Heart left ventricle (tissue), 16 donors: Measurements from ENCODE around the gene DCAF11. TPM values are rescaled to one million over a fixed set of nuclear protein-coding genes. Genes with fewer than 3 reads are reported as not detected.

ENCODE experiments used
- ATAC-seq, 4 donors: fragments of 200-7000 bp; cut with Tn5 transposase; one replicate each; pipeline ENCODE4 v1.9.1; 2020 to 2022; ENCODE audit warnings: moderate library complexity in 4 of 4, mild to moderate bottlenecking in 3 of 4, moderate number of reproducible peaks in 1 of 4
- DNase-seq, 5 donors: peaks; one replicate each; pipeline ENCODE4 v3.0.0-alpha.2; 2020
- H3K27ac ChIP-seq, 12 donors: fragments of 200-600 bp; sonication (generic) in 4 of 12; one replicate each; pipeline versions ENCODE4 v1.5.0 to v1.8.0; 2016 to 2022; ENCODE audit warnings: mild to moderate bottlenecking in 2 of 12
- H3K27me3 ChIP-seq, 9 donors: fragments of 200-600 bp; sonication (generic) in 2 of 9; one replicate each; pipeline versions ENCODE4 v1.5.1 to v1.8.0; 2016 to 2022; ENCODE audit warnings: mild to moderate bottlenecking in 3 of 9
- H3K36me3 ChIP-seq, 9 donors: fragments of 200-600 bp; sonication (generic) in 2 of 9; one replicate each; pipeline versions ENCODE4 v1.5.0 to v1.8.0; 2018 to 2022; ENCODE audit warnings: mild to moderate bottlenecking in 2 of 9
- H3K4me1 ChIP-seq, 12 donors: fragments of 200-600 bp; sonication (generic) in 4 of 12; one replicate each; pipeline versions ENCODE4 v1.5.0 to v1.8.0; 2016 to 2022; ENCODE audit warnings: mild to moderate bottlenecking in 3 of 12
- H3K4me3 ChIP-seq, 12 donors: fragments of 200-600 bp; sonication (generic) in 4 of 12; one replicate each; pipeline versions ENCODE4 v1.5.0 to v1.8.0; 2017 to 2022; ENCODE audit warnings: mild to moderate bottlenecking in 9 of 12, moderate library complexity in 4 of 12
- H3K9me3 ChIP-seq, 12 donors: fragments of 200-600 bp; sonication (generic) in 4 of 12; one replicate each; pipeline versions ENCODE4 v1.5.0 to v1.8.0; 2016 to 2022; ENCODE audit warnings: mild to moderate bottlenecking in 1 of 12
- POLR2A ChIP-seq, 2 donors: fragments of 450-650 bp; IDR thresholded peaks; one replicate each; pipeline ENCODE4 v1.6.1; 2017; ENCODE audit warnings: antibody characterized with exemption in 2 of 2, mild to moderate bottlenecking in 2 of 2, moderate library complexity in 2 of 2
- WGBS, 4 donors: extraction: QIAGEN DNeasy Blood & Tissue Kit in 2 of 4; methylation state at CpG; one replicate each; pipeline versions ENCODE4 v1.1.5 to v1.1.7; 2013 to 2018; 5-methylcytosine and 5-hydroxymethylcytosine counted together
- intact Hi-C, 10 donors: fragments of 100-400 bp; cut with DNase I; formaldehyde crosslinking; loops; one replicate each; pipeline versions ENCODE4 v1.11.1 to v1.14.2; 2022
- polyA plus RNA-seq, 2 donors: library from polyadenylated mRNA; stranded (reverse); fragments of 200-250 nt; gene quantifications; one replicate each; pipeline ENCODE4 v1.2.3, GENCODE V29; 2013
- total RNA-seq, 9 donors: library from RNA; depleted of rRNA in 2 of 9; stranded (reverse); fragments of >200 nt in 2 of 9; fragmentation: NEBNext Ultra II Directional in 3 of 9; extraction: Animal tissue kit (Norgen Biotek cat#: 25700) in 3 of 9; gene quantifications; one replicate each; pipeline versions ENCODE4 v1.1.0 to v1.2.4, GENCODE V29; 2016 to 2023
- TF ChIP-seq, protein P1 (sequence below), 12 donors: fragments of 200-600 bp; sonication (generic) in 4 of 12; IDR thresholded peaks; one replicate each; pipeline versions ENCODE4 v1.5.0 to v1.8.0; 2018 to 2022; ENCODE audit warnings: antibody characterized with exemption in 12 of 12, mild to moderate bottlenecking in 5 of 12
- donor health status: ischemic (EF 13 %, LVEDD 7.1; RV severe dilation, severe dysfunction).
- donor health status: healthy with polysubstance abuse.
- donor health status: DM: no; HTN: yes; CAD: no.
- donor health status: DM: no; HTN: no; CAD: no.
- donor health status: ischemic (EF 25% LVEDD 6.9; RV normal size, moderate dysfunction).
- donor health status: ischemic (EF 25% LVEDD 5.7; RV mildly dilated, moderate dysfunction).
- donor health status: healthy.
- donor health status: DM: yes; HTN: yes; CAD: no.
- donor health status: ischemic (EF 35%, LVEDD 5.7; RV mildly dilated, moderate dysfunction).
- donor health status: nonischemic (EF 11% LVEDD 7.7; RV severe dilation, severe dysfunction).
- donor health status: DM: yes; HTN: yes; CAD: no.
- donor health status: PGD.
- donor health status: ischemic (EF 29% LVEDD 5.4; RV normal size, mild dysfunction).
- donor health status: nonischemic (EF 23%, LVEDD 6.1; RV moderate dilation, normal function).

The DCAF11 gene
- total and polyA plus RNA-seq, 11 donors: 25.3 to 117 (median 75.0) TPM

DNA sequence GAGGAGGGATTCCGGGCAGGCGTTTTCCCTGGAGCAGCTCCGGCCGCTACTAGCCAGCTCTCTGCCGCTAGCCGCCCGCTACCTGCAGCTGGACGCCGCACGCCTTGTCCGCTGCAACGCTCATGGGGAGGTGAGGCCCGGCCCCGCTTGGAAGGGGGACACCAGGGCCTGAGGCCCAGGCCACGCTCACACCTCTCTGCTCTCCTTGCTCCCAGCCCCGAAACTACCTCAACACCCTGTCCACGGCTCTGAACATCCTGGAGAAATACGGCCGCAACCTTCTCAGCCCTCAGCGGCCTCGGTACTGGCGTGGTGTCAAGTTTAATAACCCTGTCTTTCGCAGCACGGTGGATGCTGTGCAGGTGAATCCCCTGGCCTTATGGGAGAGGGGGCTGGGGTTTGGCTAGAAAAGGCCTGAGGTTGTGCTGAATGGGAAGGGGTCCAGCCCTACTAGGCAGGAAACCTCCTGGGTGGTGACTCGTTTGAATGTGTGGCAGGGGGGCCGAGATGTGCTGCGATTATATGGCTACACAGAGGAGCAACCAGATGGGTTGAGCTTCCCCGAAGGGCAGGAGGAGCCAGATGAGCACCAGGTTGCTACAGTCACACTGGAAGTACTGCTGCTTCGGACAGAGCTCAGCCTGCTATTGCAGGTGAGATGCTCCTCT lies 33.3 kb downstream of the DCAF11 start:
- H3K36me3 ChIP-seq: peaks cover 0 to 66% (median 53%) of the 10 kb centered on the region in 9 donors
- intact Hi-C loops: loop anchor here in 2 of 10 donors (1.0 to 5.0 kb wide), 2 partner anchors 13 to 36 kb away; partner anchors contain the start of genes DCAF11 (in 1 of the 2), IRF9 (in 1 of the 2) and NRL (in 1 of the 2)
- peaks cover 6 to 45% (median 22%) of the 10 kb centered on the region in 12 donors for H3K4me1 ChIP-seq

DNA sequence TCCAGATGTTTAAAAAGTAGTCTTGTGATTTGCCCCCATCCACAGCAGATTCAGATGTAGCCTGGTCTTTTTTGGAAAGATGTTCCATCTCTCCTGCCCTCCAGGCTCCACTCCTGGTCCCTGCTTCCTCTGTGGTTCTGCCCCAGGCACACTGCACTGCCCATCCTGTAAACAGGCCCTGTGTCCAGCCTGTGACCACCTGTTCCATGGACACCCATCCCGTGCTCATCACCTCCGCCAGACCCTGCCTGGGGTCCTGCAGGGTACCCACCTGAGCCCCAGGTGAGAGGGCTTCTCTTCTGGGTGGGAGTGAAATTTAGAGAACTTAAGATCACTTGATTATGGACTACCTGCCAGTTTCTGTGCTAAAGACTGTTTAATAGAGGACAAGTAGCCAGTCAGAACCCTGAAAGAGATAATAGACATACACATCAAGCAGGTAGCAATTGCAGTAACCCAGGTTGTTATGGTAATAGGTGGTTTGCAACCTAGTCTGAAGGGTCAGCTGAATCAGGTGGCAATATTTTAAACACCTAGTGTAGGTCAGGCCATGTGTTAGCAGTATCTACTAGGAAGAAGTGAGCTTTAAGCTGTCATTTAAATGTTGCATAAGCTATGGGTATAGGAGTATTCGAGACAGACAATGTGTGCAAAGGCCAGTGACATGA lies 34.9 kb downstream of the DCAF11 start:
- DNase-seq: no peak
- Histone ChIP-seq H3K4me1 (peaks cover 6 to 35% (median 22%) of the 10 kb centered on the region in 12 donors), H3K27ac (no peak overlapping the region), H3K36me3 (peaks cover 0 to 65% (median 56%) of the 10 kb centered on the region in 9 donors), H3K9me3 (no peaks in the 10 kb centered on the region), H3K4me3 (no peak overlapping the region), H3K27me3 (no peaks in the 10 kb centered on the region)
- intact Hi-C loops: loop anchor here in 1 of 10 donors (5.0 kb wide), 1 partner anchor 37 kb away; the partner anchor contains the start of genes DCAF11 and NRL
- no peak for TF ChIP-seq POLR2A (IDR thresholded peaks at IDR 0.05)
- TF ChIP-seq, protein P1, sequence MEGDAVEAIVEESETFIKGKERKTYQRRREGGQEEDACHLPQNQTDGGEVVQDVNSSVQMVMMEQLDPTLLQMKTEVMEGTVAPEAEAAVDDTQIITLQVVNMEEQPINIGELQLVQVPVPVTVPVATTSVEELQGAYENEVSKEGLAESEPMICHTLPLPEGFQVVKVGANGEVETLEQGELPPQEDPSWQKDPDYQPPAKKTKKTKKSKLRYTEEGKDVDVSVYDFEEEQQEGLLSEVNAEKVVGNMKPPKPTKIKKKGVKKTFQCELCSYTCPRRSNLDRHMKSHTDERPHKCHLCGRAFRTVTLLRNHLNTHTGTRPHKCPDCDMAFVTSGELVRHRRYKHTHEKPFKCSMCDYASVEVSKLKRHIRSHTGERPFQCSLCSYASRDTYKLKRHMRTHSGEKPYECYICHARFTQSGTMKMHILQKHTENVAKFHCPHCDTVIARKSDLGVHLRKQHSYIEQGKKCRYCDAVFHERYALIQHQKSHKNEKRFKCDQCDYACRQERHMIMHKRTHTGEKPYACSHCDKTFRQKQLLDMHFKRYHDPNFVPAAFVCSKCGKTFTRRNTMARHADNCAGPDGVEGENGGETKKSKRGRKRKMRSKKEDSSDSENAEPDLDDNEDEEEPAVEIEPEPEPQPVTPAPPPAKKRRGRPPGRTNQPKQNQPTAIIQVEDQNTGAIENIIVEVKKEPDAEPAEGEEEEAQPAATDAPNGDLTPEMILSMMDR (IDR thresholded peaks at IDR 0.05): no peak
- no peak for ATAC-seq
- WGBS, 4 donors: 90 to 95% (median 94%) methylated on average over 3 of the region's 3 CpGs

More for the DNA sequence above, 33.3 kb downstream of the DCAF11 start:
- H3K27me3 ChIP-seq: no peaks in the 10 kb centered on the region
- WGBS, 4 donors: 5 to 11% (median 6%) methylated on average over 19 to 29 of the region's 29 CpGs
- peak in 1 of 4 donors; percentile 0 for ATAC-seq
- H3K9me3 ChIP-seq: no peaks in the 10 kb centered on the region
- no peak for TF ChIP-seq POLR2A (IDR thresholded peaks at IDR 0.05)
- TF ChIP-seq, protein P1 (IDR thresholded peaks at IDR 0.05): no peak
- no peak for DNase-seq
- H3K4me3 ChIP-seq: peak overlapping the region; percentile 57 to 94 (median 84)
- peak overlapping the region; percentile 39 to 97 (median 94) for H3K27ac ChIP-seq

DNA sequence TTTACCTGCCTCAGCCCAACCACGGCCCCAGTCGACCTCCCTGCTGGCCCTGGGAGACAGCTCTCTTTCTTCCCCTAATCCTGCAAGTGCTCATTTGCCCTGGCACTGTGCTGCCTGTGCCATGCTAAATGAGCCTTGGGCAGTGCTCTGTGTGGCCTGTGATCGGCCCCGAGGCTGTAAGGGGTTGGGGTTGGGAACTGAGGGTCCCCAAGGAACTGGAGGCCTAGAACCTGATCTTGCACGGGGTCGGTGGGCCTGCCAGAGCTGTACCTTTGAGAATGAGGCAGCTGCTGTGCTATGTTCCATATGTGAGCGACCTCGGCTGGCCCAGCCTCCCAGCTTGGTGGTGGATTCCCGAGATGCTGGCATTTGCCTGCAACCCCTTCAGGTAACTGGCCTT lies 35.5 kb downstream of the DCAF11 start:
- TF ChIP-seq, protein P1 (IDR thresholded peaks at IDR 0.05): no peak
- no peak for TF ChIP-seq POLR2A (IDR thresholded peaks at IDR 0.05)
- no peaks in the 10 kb centered on the region for H3K9me3 ChIP-seq
- H3K4me3 ChIP-seq: no peak overlapping the region
- intact Hi-C loops: loop anchor here in 1 of 10 donors (10.0 kb wide), 1 partner anchor 85 kb away; no protein-coding TSS in a partner anchor
- no peak overlapping the region for H3K27ac ChIP-seq
- WGBS, 4 donors: 86 to 94% (median 90%) methylated on average over 9 of the region's 9 CpGs
- peaks cover 6 to 31% (median 22%) of the 10 kb centered on the region in 12 donors for H3K4me1 ChIP-seq
- ATAC-seq (no peak), DNase-seq (peak in 1 of 5 donors; percentile 47)
- no peaks in the 10 kb centered on the region for H3K27me3 ChIP-seq
- peaks cover 0 to 67% (median 62%) of the 10 kb centered on the region in 9 donors for H3K36me3 ChIP-seq

DNA sequence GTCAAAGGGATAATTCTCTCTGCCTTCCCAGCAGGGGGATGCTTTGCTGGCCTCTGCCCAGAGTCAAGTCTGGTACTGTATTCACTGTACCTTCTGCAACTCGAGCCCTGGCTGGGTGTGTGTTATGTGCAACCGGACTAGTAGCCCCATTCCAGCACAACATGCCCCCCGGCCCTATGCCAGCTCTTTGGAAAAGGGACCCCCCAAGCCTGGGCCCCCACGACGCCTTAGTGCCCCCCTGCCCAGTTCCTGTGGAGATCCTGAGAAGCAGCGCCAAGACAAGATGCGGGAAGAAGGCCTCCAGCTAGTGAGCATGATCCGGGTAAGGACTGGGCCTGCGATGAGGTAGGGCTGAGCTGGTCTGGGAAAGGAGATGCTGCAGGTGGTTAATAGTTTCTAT lies 36.0 kb downstream of the DCAF11 start:
- DNase-seq (peak in 1 of 5 donors; percentile 46), ATAC-seq (no peak)
- Histone ChIP-seq H3K4me1 (peaks cover 6 to 26% (median 18%) of the 10 kb centered on the region in 12 donors), H3K4me3 (no peak overlapping the region), H3K27ac (no peak overlapping the region), H3K27me3 (no peaks in the 10 kb centered on the region), H3K36me3 (peaks cover 3 to 72% (median 66%) of the 10 kb centered on the region in 9 donors), H3K9me3 (no peaks in the 10 kb centered on the region)
- TF ChIP-seq, protein P1 (IDR thresholded peaks at IDR 0.05): no peak
- no peak for TF ChIP-seq POLR2A (IDR thresholded peaks at IDR 0.05)
- intact Hi-C loops: loop anchor here in 1 of 10 donors (10.0 kb wide), 1 partner anchor 86 kb away; no protein-coding TSS in a partner anchor
- WGBS, 4 donors: 91 to 95% (median 93%) methylated on average over 9 of the region's 9 CpGs
